Stimulated activated memory B cell treated with anti-CD40 and anti-IgM and Interleukin-4, amounts not matched to agents 10 μg/mL and 1 μg/mL and 100 μg/mL, for 72 hours (primary cell): ENCODE data around the gene PRAME.
"Not testable (repeated sequence)": the region's sequence is repeated elsewhere in the genome, so short reads cannot be mapped to it uniquely, and the experiment has no call there.

Experiments used
- ATAC-seq: fragments of 150-1000 bp; cut with Tn5 transposase; 2 replicates; pipeline ENCODE4 v1.10.0; 2021
- H3K27ac Mint-ChIP-seq: one replicate; pipeline ENCODE4 v1.8.0; 2022; ENCODE audit warnings: mild to moderate bottlenecking, mixed read lengths
- H3K27me3 Mint-ChIP-seq: one replicate; pipeline ENCODE4 v1.8.0; 2022; ENCODE audit warnings: mixed read lengths
- H3K36me3 Mint-ChIP-seq: one replicate; pipeline ENCODE4 v1.8.0; 2022; ENCODE audit warnings: mixed read lengths
- H3K4me1 Mint-ChIP-seq: one replicate; pipeline ENCODE4 v1.8.0; 2022; ENCODE audit warnings: mixed read lengths
- H3K4me3 Mint-ChIP-seq: one replicate; pipeline ENCODE4 v1.8.0; 2022; ENCODE audit warnings: mild to moderate bottlenecking, moderate library complexity, mixed read lengths
- H3K9me3 Mint-ChIP-seq: one replicate; pipeline ENCODE4 v1.8.0; 2022; ENCODE audit warnings: mixed read lengths

Gene PRAME

GRCh38 chr22:22588485-22589164, 29.6 kb upstream of the PRAME start:
- Mint-ChIP-seq H3K36me3 (no peaks in the 10 kb centered on the region), H3K4me3 (no peak overlapping the region), H3K27ac (no peak overlapping the region), H3K4me1 (peaks cover 25% of the 10 kb centered on the region), H3K27me3 (no peaks in the 10 kb centered on the region), H3K9me3 (no peaks in the 10 kb centered on the region)
- no peak for ATAC-seq

- no peak for ATAC-seq
- H3K27me3 Mint-ChIP-seq, result no peaks in the 10 kb centered on the region
Observed at GRCh38 chr22:22587577-22588188, 28.6 kb upstream of the PRAME start.

GRCh38 chr22:22584722-22585121, 25.7 kb upstream of the PRAME start:
- Mint-ChIP-seq H3K4me3 (no peak overlapping the region), H3K36me3 (no peaks in the 10 kb centered on the region), H3K4me1 (peaks cover 28% of the 10 kb centered on the region), H3K27ac (no peak overlapping the region), H3K27me3 (no peaks in the 10 kb centered on the region), H3K9me3 (no peaks in the 10 kb centered on the region)
- ATAC-seq, result no peak

More at GRCh38 chr22:22587577-22588188, 28.6 kb upstream of the PRAME start:
- Mint-ChIP-seq H3K36me3 (no peaks in the 10 kb centered on the region), H3K9me3 (no peaks in the 10 kb centered on the region), H3K4me1 (peaks cover 25% of the 10 kb centered on the region), H3K4me3 (no peak overlapping the region), H3K27ac (no peak overlapping the region)

DNA sequence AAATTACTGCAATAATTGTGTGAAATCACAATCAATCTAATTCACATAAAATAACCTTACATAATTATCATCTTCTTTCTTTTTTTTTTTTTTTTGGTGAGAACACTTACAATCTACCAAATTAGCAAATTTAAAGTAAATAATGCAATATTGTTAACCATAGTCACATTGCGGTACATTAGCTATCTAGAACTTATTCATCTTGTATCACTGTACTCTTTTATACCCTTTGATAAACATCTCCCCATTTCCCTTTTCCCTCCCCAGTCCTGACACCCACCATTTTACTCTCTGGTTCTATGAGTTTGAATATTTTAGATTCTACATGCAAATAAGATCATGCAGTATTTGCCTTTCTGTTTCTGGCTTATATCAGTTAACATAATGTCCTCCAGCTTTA, 24.0 kb upstream of the PRAME start:
- Mint-ChIP-seq H3K4me3 (no peak overlapping the region), H3K27me3 (no peaks in the 10 kb centered on the region), H3K27ac (no peak overlapping the region), H3K36me3 (no peaks in the 10 kb centered on the region), H3K9me3 (no peaks in the 10 kb centered on the region), H3K4me1 (peaks cover 30% of the 10 kb centered on the region)
- ATAC-seq, result no peak

GRCh38 chr22:22581524-22581923, 22.5 kb upstream of the PRAME start:
- not testable (repeated sequence) for H3K27ac Mint-ChIP-seq, H3K4me3 Mint-ChIP-seq, H3K27me3 Mint-ChIP-seq, H3K36me3 Mint-ChIP-seq, ATAC-seq, H3K9me3 Mint-ChIP-seq
- H3K4me1 Mint-ChIP-seq, result peaks cover 22% of the 10 kb centered on the region

- H3K4me3 Mint-ChIP-seq, result no peak overlapping the region
- no peaks in the 10 kb centered on the region for H3K9me3 Mint-ChIP-seq
- H3K4me1 Mint-ChIP-seq, result peaks cover 14% of the 10 kb centered on the region
- H3K36me3 Mint-ChIP-seq, result no peaks in the 10 kb centered on the region
- H3K27ac Mint-ChIP-seq, result no peak overlapping the region
- no peaks in the 10 kb centered on the region for H3K27me3 Mint-ChIP-seq
- ATAC-seq, result no peak
Observed at GRCh38 chr22:22579869-22580604, 21.0 kb upstream of the PRAME start.

- Mint-ChIP-seq H3K27ac (no peak overlapping the region), H3K4me3 (no peak overlapping the region), H3K36me3 (no peaks in the 10 kb centered on the region), H3K27me3 (no peaks in the 10 kb centered on the region), H3K9me3 (peaks cover 2% of the 10 kb centered on the region), H3K4me1 (peaks cover 14% of the 10 kb centered on the region)
- no peak for ATAC-seq
Observed at GRCh38 chr22:22578702-22579424, 19.8 kb upstream of the PRAME start.

DNA sequence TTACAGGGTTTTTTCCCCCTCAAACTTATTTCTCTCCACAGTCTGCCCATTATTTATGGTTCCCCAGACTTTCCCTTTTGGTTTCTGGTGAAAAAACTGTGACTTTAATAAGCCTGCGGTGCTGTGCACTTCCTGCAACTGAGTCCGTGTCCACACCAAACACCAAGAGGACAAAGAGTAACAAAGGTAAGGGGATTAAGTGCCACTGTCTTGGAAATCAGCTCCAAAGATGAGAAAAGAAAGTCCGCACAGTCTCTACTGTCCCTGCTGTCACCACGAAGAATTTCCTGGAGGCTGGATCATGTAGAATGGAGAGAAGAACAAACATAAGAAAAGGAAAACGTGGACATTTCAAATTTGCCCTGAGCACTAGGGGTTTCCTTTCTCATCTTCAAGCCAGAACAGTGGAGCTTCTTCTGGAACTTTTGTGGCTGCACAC, 17.9 kb upstream of the PRAME start:
- H3K36me3 Mint-ChIP-seq, result no peaks in the 10 kb centered on the region
- no peak for ATAC-seq
- peaks cover 5% of the 10 kb centered on the region for H3K27me3 Mint-ChIP-seq
- no peak overlapping the region for H3K27ac Mint-ChIP-seq
- peaks cover 20% of the 10 kb centered on the region for H3K4me1 Mint-ChIP-seq
- H3K9me3 Mint-ChIP-seq, result peaks cover 2% of the 10 kb centered on the region
- no peak overlapping the region for H3K4me3 Mint-ChIP-seq

DNA sequence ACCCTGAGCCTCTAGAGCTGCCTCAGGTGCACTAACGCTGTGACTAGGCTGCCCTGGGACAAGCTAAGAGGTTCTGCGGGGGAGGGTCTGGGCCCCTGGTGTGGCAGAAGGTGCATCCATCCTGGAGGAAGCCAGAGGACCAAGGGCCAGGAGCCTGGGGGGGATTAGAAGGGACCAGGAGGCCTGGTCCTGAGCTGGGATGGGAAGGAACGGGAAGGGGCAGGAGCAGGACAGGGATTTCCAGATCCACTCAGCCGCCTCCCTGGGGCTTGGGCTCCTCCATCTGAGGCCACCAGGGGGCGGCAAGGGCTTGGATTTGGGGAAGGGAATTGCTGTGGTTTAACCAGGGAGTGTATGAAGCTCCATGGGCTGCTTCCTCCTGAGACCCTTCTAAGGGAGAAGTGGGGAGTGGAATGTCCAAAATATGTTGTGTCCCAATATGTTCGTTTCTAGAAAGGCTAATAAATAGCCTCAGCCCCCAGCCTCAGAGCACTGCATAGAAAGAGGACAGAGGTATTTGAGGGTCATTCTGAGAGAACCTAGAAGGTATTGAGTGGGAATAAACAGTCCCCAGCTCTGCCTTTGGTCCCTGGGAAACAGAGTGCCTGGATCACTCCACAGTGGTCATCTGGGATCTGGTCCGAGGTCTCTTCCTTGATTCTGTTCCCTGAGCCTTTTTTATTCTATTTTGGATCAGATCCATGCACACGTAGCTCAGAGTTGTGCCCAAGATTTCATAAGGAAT, 17.4 kb upstream of the PRAME start:
- H3K9me3 Mint-ChIP-seq, result peaks cover 2% of the 10 kb centered on the region
- peaks cover 10% of the 10 kb centered on the region for H3K27me3 Mint-ChIP-seq
- no peaks in the 10 kb centered on the region for H3K36me3 Mint-ChIP-seq
- H3K4me1 Mint-ChIP-seq, result peaks cover 20% of the 10 kb centered on the region
- ATAC-seq, result no peak
- H3K27ac Mint-ChIP-seq, result no peak overlapping the region
- no peak overlapping the region for H3K4me3 Mint-ChIP-seq

- peaks cover 21% of the 10 kb centered on the region for H3K27me3 Mint-ChIP-seq
- H3K27ac Mint-ChIP-seq, result no peak overlapping the region
- H3K36me3 Mint-ChIP-seq, result no peaks in the 10 kb centered on the region
- H3K9me3 Mint-ChIP-seq, result peaks cover 2% of the 10 kb centered on the region
- ATAC-seq, result no peak
- peaks cover 13% of the 10 kb centered on the region for H3K4me1 Mint-ChIP-seq
- H3K4me3 Mint-ChIP-seq, result no peak overlapping the region
Observed at GRCh38 chr22:22574361-22574760, 15.3 kb upstream of the PRAME start.

DNA sequence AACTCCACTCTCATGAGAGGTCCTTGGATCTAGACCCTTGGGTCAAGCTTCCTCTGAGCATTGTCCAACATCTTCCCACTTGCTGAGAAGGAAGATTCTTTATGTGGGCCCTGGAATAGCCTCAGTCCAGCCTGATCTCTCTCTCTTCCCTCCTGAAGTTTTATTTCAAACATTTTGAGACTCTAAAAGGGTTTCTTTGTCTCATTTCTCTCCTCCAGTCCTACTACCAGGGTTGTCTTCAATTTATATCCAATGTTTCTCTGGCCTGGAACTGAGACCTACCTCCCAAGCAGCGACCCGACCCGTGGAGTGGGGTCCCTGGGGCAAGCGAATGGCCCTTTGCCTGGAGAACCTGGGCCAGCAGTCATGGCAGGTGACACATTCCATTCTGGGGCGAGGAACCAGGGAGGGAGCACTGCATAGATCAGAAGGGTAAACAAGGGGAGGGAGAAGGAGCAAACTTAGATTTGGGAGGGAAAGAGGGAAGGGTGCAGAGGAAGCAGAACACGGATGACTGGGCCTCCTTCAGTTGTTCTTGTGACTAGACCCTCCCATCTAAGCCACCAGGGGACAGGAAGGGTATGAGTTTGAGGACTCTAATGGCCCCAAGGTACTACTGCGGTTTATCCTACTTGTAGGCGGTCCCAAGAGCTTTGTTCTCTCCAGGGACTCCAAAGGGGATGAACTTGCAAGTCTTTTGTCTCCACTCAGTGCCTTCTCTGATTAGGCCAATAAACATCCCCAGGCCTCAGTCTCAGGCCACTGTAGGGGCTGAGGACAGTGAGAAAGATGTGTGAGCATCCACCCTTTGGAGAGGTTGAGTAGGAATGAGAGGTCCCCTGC, 14.2 kb upstream of the PRAME start:
- no peak for ATAC-seq
- Mint-ChIP-seq H3K4me1 (peaks cover 6% of the 10 kb centered on the region), H3K36me3 (no peaks in the 10 kb centered on the region)

DNA sequence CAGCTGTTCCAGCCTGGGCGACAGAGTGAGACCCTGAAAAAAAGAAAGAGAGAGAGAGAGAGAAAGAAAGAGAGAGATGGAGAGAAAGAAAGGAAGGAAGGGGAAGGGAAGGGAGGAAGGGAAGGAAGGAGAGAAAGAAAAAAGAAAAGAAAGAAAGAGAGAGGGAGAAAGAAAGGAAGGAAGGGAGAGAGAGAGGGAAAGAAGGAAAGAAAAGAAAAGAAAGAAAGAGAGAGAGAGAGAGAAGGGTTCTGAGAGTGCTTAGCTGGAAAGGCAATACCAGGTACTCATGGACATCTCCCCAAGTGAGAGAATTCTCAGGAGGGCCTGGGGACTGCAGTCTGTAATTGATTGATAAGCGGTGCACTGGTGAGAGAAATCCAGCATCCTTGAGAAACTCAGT, 12.8 kb upstream of the PRAME start:
- H3K36me3 Mint-ChIP-seq, result no peaks in the 10 kb centered on the region
- peaks cover 39% of the 10 kb centered on the region for H3K27me3 Mint-ChIP-seq
- no peak overlapping the region for H3K4me3 Mint-ChIP-seq
- H3K4me1 Mint-ChIP-seq, result peaks cover 6% of the 10 kb centered on the region
- H3K27ac Mint-ChIP-seq, result no peak overlapping the region
- peaks cover 2% of the 10 kb centered on the region for H3K9me3 Mint-ChIP-seq
- ATAC-seq, result no peak

More for the DNA sequence above, 14.2 kb upstream of the PRAME start:
- no peak overlapping the region for H3K4me3 Mint-ChIP-seq
- peaks cover 28% of the 10 kb centered on the region for H3K27me3 Mint-ChIP-seq
- H3K9me3 Mint-ChIP-seq, result peaks cover 2% of the 10 kb centered on the region
- H3K27ac Mint-ChIP-seq, result no peak overlapping the region

GRCh38 chr22:22571429-22571828, 12.4 kb upstream of the PRAME start:
- peaks cover 2% of the 10 kb centered on the region for H3K9me3 Mint-ChIP-seq
- H3K4me3 Mint-ChIP-seq, result no peak overlapping the region
- no peak for ATAC-seq
- no peak overlapping the region for H3K27ac Mint-ChIP-seq
- H3K4me1 Mint-ChIP-seq, result peaks cover 6% of the 10 kb centered on the region
- H3K27me3 Mint-ChIP-seq, result peaks cover 41% of the 10 kb centered on the region
- no peaks in the 10 kb centered on the region for H3K36me3 Mint-ChIP-seq

- no peak for ATAC-seq
- Mint-ChIP-seq H3K36me3 (no peaks in the 10 kb centered on the region), H3K4me1 (peaks cover 6% of the 10 kb centered on the region), H3K9me3 (no peaks in the 10 kb centered on the region), H3K27me3 (peaks cover 41% of the 10 kb centered on the region), H3K4me3 (no peak overlapping the region), H3K27ac (no peak overlapping the region)
Observed at GRCh38 chr22:22569218-22569617, 10.2 kb upstream of the PRAME start.
